Uterus (tissue), 2 donors: ENCODE data around the gene GOSR2.

Experiments used
- CTCF ChIP-seq, 4 experiments: fragments of 200-600 bp in 2 of 4; fragments of 450-650 bp in 2 of 4; sonication (generic) in 2 of 4; IDR thresholded peaks; one replicate each; pipeline ENCODE4 v1.5.1; 2016 to 2019; ENCODE audit warnings: antibody characterized with exemption in 4 of 4, mild to moderate bottlenecking in 2 of 4, moderate library complexity in 1 of 4
- POLR2A ChIP-seq, 2 donors: fragments of 450-650 bp; IDR thresholded peaks; one replicate each; pipeline ENCODE4 v1.6.1; 2016; ENCODE audit warnings: antibody characterized with exemption in 2 of 2, mild to moderate bottlenecking in 1 of 2, moderate library complexity in 1 of 2

DNA sequence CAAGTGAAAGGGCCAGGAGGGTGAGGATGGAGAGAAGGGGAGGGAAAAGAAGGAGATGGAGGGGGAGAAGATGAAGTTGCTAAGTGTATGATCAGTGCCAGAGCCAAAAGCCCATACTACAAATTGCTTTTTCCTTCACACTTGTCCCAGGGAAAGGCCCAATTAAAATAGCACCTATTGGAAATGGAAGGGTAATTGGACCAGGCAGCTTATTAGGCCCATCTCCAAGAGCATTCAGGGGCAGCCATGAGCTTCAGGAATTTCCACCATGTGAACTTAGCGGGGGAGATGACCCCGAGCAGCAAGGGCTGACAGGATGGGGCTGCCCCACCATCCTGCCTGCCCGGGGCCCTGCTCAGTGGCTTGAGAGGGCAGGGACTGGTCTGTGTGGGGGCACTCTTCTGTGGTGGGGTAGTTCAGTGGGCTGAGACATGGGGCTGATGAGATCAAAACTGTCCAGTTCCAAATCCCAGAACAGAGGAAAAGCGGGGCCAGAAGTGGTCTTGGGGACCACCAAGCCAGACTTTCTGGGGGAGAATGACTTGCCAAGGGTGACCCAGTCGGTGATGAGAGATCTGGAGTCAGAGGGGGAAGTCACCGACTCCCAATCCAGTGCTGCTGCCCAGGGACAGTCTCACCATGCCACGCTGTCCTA lies 27.5 kb downstream of the GOSR2 start:
- TF ChIP-seq POLR2A (IDR thresholded peaks at IDR 0.05) (no peak), CTCF (IDR thresholded peaks at IDR 0.05) (no peak)
